Amniotic epithelial cell (primary cell): ENCODE measurements around the gene SLC9B2.
A peak's percentile ranks its signal among the peaks of the same experiment; 100 is the strongest.

Experiments
- DNase-seq: peaks from one replicate; pipeline ENCODE4 v3.0.0-alpha.2; 2010; ENCODE audit warnings: low read depth

SLC9B2 gene

DNA sequence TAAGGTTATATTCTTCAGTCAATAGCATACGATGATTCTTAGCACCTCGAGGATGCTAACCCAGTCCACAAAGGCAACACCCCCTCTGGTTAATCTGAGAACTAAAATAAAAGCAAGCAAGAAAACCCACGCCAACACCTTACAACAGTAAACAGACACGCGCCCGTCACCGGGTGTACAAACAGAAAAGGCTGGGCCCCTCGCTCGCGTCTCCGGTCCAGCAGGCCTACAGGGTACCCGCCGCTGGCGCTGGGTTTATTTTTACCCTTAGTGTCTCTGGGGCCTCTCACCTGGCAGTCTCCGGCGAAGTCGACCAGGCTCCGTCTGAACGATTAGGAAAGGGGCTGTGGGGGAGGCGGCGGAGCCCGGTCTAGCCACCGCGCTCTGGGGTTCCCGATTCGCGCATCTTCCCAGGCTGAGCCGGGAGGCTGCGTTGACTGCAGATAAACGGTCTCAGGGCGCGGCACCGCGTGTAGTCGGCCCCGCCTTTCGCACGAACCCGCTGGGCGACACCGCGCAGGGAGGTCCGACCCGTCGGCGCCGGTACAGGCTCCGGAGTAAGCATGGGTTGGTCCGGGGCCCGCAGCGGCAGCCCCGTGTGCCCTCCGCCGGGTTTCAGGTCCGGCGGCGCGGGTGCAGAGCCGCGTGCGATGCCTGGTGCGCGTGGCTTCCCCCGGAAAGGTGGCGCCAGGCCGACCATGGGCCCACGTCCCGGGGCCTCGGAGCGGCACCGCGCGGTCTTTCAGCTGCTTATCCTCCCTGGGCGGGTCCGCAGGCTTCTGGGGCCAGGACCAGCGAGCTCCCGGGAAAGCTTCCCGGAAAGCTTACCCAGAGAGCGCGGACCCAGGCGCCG is 441 bp downstream of the SLC9B2 start:
- DNase-seq = peak; percentile 60

DNA sequence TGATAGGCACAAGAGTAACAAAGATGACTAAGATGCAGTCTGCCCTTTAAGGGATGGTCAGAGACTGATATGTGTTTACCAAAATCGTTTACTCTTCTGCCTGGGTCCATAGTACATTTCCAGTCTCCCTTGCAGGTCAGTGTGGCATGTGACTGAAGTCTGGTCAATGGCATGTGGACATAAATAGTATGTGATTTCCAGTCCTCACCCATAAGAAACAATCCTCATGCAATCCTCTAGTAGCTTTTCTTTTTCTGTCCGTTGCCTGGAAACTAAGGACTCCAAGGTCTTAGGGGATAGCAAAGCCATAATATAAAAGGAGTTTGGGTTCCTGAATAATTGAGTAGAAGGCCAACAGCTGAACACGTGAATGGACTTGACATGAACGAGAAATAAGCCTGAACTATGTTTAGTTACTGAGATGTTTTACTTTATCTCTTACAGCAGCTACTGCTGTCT is 1.1 kb downstream of the SLC9B2 start:
- DNase-seq = peak; percentile 34

DNA sequence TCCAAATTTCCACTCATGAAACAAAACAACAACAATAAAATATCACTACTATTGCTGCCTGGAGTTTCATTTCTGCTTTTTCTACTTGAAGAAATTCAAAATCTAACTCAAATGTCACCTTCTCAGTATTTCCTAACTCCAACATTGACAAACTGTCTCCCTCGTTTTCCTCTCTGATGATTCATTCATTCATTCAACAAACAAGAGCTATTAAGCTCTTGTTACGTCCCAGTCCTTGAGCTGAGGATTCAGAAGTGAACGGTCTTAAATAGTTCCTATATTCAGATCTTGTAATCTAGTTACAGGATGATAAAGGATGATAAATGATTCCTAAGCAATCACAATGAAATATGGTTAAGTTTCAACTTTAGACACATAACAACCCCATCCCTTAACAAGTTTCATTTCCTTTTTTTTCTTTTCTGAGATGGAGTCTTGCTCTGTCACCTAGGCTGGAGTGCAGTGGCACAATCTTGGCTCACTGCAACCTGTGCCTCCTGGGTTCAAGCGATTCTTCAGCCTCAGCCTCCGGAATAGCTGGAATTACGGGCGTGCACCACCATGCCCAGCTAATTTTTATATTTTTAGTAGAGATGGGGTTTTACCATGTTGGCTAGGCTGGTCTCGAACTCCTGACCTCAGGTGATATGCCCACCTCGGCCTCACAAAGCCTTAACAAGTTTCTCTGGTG is 1.7 kb downstream of the SLC9B2 start:
- peak; percentile 63 for DNase-seq

DNA sequence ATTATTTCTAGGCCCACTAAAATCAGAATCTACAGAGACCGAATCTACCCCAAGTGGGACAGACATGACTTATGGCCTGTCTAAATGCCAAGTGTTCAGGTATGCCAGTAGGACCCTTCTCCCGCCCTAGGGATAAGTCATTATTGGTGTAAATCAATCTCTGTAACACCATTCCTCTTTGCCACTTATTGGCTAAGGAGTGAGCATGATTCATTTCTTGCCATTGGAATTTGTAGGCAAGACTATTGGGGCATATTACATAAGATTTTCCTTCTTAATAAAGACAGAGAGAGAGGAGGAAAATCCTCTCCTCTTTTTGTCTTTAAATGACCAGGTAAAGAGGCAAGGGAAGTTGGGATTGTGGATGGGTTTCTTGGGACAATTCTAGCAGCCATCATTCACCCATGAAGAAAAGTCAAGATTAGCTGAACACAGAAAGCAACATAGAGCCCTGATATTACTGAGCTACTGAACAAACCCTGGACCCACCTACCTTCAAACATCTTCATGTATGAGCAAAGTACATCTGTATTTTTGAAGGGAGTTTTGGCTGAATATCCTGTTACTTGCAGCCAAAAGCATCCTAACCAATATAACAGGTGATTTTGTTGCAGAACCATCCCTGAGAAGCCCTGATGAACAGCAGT is 2.6 kb downstream of the SLC9B2 start:
- no peak for DNase-seq

DNA sequence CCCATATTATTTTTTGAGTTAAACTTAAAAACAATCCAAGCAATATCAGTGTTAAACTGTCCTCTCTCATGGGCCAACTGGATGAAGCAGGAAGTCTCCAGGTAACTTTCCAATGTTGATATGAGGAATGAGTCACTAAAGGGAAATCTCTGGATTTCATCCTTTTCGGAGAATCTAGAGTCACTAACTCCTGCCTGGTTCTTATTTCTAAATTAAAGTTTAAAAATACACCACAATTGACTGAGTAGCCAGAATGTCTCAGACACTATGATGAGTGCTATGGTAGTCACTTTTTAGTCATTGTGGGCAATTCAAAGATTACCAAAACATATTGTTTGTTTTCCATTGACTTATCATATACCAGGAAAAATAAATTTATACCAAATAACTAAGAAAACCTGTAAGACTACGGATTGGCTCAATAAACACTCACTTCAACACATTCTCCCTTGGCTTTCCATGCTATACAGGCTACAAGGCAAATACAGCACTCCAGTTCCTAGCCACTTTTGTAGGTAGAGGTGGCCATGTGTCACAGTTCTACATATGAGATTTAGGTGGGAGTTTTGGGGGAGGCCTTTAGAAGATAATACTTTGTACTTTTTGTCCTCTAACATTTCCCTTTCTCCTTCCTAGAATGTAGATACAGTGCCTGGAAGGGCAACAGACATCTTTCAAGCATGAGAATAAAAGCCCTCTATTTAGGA is 8.6 kb downstream of the SLC9B2 start:
- peak; percentile 5 for DNase-seq

DNA sequence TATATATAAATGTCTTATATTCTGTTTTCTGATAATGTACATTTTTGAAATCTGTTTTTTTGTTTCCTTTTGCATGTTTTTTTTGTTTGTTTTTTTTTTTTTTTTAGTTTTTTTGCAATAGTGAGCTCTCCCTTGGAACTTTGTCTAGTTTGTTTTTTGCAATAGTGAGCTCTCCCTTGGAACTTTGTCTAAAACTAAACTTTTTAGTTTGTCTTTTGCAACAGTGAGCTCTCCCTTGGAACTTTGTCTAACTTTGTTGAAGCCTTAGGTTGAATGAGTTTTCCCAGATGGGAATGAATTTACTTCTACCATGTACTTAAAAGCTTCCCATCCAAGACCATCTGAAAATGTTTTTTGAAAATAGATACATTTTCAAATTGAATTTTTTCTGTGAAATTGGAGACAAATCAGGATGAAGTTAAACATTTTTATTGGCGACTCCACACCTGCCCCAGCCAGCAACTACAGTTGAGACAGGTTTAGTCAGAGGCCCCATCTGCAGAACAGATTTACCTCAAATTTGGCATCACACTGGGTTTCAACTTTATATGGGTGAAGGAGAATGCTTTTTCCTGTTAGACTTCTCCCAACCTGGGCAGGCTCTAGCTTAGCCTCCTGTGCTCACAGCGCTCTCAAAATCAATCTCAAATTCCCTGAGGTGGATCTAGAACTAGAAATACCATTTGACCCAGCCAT is 16.0 kb downstream of the SLC9B2 start:
- DNase-seq = no peak

DNA sequence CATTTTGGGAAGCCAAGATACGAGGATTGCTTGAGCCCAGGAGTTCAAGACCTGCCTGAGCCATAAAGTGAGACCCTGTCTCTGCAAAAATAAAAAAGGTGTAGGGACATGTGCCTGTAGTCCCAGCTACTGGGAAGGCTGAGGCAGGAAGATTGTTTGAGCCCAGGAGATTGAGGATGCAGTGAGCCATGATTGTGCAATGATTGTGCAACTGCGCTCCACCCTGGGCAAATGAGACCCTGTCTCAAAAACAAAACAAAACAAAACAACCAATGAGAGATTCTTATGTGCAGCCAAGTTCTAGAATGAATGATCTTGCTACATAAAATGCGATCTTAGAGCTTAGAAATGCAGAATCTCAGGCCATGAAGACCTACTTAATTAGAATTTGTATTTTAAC is 22.5 kb downstream of the SLC9B2 start:
- peak; percentile 24 for DNase-seq

DNA sequence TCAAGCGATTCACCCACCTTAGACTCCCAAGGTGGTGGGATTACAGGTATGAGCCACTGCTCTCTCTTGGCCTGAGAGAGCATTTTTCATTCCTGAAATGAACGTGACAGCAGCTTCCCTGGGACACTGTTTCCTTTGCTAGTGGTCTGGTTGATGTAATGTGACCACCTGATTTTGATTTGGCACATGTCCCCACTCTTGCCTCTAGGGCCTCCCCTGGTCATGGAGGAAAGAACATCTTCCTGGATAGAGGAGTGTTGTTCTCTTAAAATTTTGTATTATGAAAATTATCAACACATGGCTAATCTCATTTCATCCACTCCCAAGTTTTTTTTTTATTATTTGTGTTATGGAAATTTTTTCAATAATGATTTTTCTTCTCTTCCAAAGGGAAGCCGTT is 23.8 kb downstream of the SLC9B2 start:
- no peak for DNase-seq

DNA sequence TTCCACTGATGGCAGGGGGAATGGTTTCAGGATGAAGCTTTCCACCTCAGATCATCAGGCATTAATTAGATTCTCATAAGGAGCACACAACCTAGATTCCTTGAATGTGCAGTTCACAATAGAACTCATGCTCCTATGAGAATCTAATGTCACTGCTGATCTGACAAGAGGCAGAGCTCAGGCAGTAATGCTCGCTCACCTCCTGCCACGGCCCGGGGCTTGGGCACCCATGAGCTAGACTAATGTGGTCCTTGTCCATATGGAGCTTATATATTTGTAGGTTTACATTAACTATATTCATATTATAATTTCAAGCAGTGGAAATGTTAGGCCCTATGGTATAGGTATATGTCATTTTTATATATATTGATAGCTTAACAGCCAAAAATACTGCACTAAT is 24.4 kb downstream of the SLC9B2 start:
- DNase-seq = no peak

DNA sequence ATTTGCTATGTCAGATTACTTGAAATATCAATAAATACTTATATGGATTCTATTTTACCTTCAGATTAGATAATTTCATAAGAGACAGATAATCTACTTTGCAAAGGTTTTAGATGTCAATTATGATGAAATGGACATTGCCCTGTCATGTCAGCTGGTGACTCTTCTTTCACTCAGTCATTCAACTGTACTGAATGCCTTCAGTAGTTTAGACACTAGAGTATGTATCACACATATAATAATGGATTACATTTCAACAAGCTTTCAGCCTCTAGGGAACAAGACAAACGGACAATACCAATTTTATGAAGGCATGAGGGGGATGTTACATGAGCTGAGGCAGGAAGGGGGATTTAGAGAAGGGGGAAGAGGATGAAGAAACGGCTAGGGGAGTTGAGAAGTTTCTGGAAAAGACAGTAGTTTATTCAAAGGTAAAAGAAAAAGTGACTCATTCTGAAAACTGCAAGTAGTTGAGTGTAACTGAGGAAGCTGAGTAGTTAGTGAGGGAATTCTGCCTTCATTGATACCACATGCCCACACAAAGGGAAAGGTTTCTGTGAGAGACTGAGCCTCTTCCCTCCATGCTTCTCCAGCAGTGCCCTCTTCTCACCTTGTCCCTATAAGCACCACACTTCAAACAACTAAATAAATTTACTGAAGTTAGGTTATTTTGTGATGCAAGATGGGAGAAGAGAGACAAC is 25.7 kb downstream of the SLC9B2 start:
- DNase-seq = no peak

DNA sequence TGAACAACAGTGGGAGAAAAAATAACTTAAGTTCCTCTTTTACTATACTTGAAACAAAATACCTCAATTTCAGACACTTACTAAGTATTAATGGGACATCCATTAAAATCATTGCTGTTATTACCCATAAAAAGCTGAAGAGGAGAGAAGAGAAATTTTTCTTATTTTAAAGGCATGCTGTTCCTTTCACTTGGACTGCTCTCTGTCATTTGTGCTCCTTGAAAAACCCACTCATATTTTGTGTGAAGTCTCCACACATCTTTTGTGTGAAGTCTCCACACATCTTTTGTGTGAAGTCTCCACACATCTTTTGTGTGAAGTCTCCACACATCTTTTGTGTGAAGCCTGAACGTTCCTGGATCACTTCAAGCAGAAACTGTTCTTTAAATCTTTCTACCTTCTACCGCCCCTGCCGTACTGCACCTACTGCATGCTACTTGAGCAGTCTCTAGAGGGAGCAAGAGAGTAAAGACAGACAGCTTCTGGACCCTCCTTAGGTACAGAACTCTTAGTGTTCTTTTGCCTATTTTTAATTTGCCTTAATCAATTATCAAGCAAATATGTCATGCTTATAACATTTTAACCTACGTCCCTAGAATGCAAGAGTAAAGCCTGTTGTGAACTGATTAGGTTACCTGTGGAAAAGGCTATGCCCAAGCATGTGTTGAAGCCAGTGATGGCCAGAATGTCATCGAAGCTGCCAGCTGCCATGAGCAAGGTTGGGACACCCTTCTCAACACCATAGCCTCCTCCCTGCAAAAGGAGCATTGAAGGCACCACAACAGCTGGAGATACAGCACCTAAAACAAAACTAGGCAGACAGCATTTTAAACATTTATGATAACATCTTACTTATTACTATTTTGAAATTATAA is 29.9 kb downstream of the SLC9B2 start:
- DNase-seq = peak; percentile 50

DNA sequence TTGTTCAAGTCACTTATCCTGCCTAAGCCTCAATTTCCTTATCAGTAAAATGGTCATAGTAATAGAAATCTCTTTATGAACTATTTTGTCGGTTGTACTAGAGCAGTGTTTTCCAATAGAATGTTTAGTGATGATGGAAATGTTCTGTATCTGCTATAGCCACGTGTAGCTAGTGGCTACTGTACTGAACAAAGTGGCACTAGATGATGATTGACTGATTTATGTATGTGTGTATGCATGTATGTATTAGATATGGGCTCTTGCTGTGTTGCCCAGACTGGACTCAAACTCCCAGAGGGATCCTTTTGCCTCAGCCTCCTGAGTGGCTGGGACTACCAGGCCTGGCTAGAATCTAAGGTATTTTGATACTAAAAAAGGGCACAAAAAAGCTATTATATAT is 32.4 kb downstream of the SLC9B2 start:
- no peak for DNase-seq

DNA sequence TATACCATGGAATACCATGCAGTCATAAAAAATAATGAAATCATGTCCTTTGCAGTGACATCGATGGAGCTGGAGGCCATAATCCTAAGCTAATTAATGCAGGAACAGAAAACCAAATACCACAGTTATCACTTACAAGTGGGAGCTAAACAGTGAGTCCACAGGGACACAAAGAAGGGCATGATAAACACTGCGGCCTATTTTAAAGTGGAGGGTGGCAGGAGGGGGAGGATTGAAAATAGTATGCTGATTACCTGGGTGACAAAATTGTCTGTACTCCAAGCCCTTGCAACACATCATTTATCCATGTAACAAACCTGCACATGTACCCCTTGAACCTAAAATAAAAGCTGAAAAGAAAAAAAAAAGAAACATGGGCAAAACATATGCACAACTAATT is 40.4 kb downstream of the SLC9B2 start:
- DNase-seq = no peak

DNA sequence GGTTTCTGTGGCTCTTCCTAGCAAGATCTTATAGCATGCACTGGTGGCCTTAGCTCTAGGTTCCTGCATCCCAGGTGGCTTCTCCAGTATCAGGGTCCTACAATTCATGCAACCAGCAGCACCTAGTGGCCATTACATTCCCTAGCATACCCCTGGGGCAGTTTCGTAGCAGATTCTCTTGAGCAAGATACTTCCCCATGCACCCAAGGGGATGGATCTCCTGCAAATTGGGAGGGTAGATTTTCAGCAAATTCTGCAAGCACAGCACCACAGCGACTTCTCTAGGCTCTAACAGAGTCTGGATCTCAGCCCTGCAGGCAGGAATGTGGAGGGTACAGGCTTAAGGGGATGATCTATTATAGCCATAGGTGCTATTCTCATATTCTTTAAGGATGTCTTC is 44.0 kb downstream of the SLC9B2 start:
- DNase-seq = peak; percentile 48

DNA sequence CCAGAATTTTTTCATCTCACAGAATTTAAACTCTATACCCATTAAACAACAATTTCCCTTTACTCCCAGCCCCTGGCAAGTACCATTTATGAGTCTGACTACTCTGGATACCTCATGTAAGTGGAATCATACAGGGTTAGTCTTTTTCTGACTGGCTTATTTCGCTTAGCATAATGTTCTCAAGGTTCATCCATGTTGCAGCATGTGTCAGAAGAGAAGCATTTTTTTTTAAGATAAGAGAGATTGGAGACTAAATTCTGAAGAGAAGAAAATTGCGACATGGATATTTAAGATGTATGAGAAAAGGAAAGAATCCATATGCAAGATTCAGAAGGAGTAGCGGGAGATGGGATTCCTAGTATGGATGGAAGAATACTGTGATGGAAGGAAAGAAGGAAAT is 45.8 kb downstream of the SLC9B2 start:
- DNase-seq = peak; percentile 83

DNA sequence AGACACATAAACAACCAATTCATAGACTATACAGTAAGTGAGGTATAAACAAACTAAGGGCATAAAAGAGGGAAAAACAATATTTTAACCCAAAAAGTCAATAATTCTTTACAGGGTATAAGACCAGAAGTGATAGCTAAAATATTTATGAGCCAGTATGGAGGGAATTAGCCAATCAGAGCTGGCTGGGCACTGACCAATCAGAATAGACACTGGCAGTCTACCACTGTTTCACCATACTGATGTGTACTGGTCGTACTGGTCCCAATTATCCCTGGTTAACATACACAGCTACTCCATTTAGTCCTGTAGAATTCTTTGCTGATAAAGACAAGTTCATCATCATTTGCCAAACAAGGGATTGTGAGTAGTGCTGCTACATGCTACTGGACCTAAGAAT is 47.3 kb downstream of the SLC9B2 start:
- no peak for DNase-seq

DNA sequence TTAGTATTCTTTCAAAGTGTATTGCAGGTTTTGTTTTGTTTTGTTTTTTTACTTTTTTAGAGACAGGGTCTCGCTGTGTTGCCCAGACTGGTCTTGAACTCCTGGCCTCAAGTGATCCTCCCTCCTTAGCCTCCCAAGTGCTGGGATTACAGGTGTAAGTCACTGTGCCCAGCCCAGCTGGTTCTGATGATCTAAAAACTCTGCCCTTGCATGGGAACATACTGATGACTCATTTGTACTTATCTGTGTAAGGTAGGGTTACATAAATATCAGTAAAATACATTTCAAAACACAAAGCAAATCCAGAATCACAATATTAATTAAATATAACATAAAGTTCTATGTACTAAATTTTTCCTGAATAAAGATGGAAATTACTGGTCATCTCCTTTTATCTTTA is 49.7 kb downstream of the SLC9B2 start:
- peak; percentile 21 for DNase-seq

DNA sequence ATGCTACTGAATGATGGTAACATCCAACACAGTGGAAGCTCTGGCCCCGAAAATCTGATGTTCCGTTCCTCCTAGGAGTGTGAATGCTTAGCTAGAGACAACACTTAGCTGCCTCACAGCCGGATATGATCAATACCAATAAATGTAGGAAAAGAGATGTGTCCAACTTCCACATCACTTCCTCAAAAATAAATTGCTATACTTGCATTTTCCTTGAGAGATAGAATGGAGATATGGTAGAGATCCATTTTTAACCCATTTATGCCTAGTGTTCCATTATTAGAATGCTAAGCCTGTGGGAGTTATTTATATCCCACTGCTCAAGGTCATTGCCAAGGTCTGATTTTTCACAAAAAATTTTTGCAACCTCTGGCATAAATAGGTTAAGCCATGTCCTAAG is 51.6 kb downstream of the SLC9B2 start:
- DNase-seq = no peak

DNA sequence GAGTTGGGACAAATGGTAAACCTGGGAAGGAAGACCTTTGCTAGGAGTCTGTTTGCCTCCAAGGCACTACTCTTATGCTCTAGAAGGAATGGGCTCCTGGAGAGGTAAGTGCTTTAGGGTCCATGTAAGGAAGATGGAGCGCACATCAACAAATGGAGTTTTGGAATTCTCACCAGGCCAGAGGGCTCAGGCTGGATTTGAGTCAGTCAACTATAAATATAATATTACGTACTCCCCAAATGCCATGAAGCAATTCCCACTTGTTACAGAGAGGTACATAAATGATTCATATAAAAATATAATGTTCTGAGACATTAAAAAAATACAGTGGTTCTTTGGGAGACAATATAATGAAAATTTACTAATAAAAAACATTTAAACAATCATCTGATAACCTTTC is 55.4 kb downstream of the SLC9B2 start:
- peak; percentile 15 for DNase-seq
